Measurements from ENCODE around the gene NFASC.

DNA sequence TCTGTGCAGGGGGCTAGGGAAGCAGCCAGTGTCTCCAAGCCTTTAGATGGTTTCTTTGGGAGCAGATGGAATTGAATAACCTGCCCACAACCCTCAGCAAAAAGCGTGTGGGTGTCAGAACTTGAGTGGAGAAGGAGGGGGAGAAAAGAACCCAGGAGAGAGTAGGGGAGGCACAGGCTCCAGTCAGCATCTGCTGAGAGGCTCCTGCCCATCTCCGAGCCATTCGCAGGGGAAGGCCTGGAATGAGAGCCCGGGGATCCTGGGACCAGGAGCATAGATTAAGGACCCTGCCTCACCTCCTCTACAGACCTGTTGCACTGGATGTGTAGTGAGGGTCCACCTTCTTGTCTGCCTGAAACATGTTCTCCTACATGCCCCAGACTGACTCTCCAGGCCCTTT lies 197.3 kb downstream of the NFASC start:
- TF ChIP-seq, protein P1, sequence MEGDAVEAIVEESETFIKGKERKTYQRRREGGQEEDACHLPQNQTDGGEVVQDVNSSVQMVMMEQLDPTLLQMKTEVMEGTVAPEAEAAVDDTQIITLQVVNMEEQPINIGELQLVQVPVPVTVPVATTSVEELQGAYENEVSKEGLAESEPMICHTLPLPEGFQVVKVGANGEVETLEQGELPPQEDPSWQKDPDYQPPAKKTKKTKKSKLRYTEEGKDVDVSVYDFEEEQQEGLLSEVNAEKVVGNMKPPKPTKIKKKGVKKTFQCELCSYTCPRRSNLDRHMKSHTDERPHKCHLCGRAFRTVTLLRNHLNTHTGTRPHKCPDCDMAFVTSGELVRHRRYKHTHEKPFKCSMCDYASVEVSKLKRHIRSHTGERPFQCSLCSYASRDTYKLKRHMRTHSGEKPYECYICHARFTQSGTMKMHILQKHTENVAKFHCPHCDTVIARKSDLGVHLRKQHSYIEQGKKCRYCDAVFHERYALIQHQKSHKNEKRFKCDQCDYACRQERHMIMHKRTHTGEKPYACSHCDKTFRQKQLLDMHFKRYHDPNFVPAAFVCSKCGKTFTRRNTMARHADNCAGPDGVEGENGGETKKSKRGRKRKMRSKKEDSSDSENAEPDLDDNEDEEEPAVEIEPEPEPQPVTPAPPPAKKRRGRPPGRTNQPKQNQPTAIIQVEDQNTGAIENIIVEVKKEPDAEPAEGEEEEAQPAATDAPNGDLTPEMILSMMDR (tag by site-specific recombination; IDR thresholded peaks at IDR 0.05): no peak
- TF ChIP-seq, protein P2, sequence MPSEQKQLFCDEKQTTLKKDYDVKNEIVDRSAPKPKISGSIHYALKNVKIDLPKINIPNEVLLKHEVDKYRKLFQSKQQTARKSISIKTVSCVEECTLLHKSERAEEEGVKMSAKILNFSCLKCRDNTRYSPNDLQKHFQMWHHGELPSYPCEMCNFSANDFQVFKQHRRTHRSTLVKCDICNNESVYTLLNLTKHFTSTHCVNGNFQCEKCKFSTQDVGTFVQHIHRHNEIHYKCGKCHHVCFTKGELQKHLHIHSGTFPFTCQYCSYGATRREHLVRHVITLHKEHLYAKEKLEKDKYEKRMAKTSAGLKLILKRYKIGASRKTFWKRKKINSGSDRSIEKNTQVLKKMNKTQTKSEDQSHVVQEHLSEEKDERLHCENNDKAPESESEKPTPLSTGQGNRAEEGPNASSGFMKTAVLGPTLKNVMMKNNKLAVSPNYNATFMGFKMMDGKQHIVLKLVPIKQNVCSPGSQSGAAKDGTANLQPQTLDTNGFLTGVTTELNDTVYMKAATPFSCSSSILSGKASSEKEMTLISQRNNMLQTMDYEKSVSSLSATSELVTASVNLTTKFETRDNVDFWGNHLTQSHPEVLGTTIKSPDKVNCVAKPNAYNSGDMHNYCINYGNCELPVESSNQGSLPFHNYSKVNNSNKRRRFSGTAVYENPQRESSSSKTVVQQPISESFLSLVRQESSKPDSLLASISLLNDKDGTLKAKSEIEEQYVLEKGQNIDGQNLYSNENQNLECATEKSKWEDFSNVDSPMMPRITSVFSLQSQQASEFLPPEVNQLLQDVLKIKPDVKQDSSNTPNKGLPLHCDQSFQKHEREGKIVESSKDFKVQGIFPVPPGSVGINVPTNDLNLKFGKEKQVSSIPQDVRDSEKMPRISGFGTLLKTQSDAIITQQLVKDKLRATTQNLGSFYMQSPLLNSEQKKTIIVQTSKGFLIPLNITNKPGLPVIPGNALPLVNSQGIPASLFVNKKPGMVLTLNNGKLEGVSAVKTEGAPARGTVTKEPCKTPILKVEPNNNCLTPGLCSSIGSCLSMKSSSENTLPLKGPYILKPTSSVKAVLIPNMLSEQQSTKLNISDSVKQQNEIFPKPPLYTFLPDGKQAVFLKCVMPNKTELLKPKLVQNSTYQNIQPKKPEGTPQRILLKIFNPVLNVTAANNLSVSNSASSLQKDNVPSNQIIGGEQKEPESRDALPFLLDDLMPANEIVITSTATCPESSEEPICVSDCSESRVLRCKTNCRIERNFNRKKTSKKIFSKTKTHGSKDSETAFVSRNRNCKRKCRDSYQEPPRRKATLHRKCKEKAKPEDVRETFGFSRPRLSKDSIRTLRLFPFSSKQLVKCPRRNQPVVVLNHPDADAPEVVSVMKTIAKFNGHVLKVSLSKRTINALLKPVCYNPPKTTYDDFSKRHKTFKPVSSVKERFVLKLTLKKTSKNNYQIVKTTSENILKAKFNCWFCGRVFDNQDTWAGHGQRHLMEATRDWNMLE (tag by site-specific recombination; conservative IDR thresholded peaks at IDR 0.05; ENCODE audit: low read depth): no peak
- no peak for TF ChIP-seq ZBTB21 (tag by site-specific recombination; IDR thresholded peaks at IDR 0.05)
- TF ChIP-seq, protein P3, sequence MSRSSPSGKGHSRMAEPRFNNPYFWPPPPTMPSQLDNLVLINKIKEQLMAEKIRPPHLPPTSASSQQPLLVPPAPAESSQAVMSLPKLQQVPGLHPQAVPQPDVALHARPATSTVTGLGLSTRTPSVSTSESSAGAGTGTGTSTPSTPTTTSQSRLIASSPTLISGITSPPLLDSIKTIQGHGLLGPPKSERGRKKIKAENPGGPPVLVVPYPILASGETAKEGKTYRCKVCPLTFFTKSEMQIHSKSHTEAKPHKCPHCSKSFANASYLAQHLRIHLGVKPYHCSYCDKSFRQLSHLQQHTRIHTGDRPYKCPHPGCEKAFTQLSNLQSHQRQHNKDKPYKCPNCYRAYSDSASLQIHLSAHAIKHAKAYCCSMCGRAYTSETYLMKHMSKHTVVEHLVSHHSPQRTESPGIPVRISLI (tag by site-specific recombination; IDR thresholded peaks at IDR 0.05): no peak
- no peak for TF ChIP-seq ZNF529 (tag by site-specific recombination; IDR thresholded peaks at IDR 0.05; ENCODE audit: insufficient replicate concordance)
- TF ChIP-seq, protein P4, sequence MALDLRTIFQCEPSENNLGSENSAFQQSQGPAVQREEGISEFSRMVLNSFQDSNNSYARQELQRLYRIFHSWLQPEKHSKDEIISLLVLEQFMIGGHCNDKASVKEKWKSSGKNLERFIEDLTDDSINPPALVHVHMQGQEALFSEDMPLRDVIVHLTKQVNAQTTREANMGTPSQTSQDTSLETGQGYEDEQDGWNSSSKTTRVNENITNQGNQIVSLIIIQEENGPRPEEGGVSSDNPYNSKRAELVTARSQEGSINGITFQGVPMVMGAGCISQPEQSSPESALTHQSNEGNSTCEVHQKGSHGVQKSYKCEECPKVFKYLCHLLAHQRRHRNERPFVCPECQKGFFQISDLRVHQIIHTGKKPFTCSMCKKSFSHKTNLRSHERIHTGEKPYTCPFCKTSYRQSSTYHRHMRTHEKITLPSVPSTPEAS (tag by site-specific recombination; IDR thresholded peaks at IDR 0.05): no peak
- TF ChIP-seq, protein P5, sequence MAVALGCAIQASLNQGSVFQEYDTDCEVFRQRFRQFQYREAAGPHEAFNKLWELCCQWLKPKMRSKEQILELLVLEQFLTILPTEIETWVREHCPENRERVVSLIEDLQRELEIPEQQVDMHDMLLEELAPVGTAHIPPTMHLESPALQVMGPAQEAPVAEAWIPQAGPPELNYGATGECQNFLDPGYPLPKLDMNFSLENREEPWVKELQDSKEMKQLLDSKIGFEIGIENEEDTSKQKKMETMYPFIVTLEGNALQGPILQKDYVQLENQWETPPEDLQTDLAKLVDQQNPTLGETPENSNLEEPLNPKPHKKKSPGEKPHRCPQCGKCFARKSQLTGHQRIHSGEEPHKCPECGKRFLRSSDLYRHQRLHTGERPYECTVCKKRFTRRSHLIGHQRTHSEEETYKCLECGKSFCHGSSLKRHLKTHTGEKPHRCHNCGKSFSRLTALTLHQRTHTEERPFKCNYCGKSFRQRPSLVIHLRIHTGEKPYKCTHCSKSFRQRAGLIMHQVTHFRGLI (tag by site-specific recombination; IDR thresholded peaks at IDR 0.05): no peak
